HepG2 (cell line): Measurements from ENCODE around the gene SAPCD2. TPM values are rescaled to one million over a fixed set of nuclear protein-coding genes. Genes with fewer than 3 reads are reported as not detected.

Source experiments
- ASH2L ChIP-seq: fragments of 300-600, 200-600 bp; sonication (generic); IDR thresholded peaks from 2 replicates; pipeline ENCODE4 v1.7.0; 2017; ENCODE audit warnings: low read depth, mild to moderate bottlenecking, moderate library complexity, mixed read lengths, low read length; ENCODE audit not compliant: insufficient read length
- BORCS8-MEF2B ChIP-seq: sonication (generic); formaldehyde crosslinking; IDR thresholded peaks from 2 replicates; pipeline ENCODE4 v1.8.0; 2022; ENCODE audit warnings: mild to moderate bottlenecking, missing genetic modification reagents
- CCAR2 ChIP-seq: fragments of 200-400 bp; formaldehyde crosslinking; optimal IDR thresholded peaks from 2 replicates; pipeline ENCODE3; 2018; ENCODE audit warnings: low read depth, mild to moderate bottlenecking, low read length, moderate library complexity
- KLF16 ChIP-seq, 2 experiments: sonication (generic) in 1 of 2; formaldehyde crosslinking in 1 of 2; IDR thresholded peaks; 2 replicates each; pipeline versions ENCODE4 v1.6.1 to v1.8.0; 2016 to 2023; ENCODE audit warnings: missing genetic modification reagents in 2 of 2, missing compliant biosample characterization in 1 of 2
- NKX3-1 ChIP-seq: sonication (generic); formaldehyde crosslinking; IDR thresholded peaks from 2 replicates; pipeline ENCODE4 v1.5.0; 2020; ENCODE audit warnings: missing genetic modification reagents
- PPARG ChIP-seq: conservative IDR thresholded peaks from 2 replicates; pipeline ENCODE4 v1.6.1; 2016; ENCODE audit warnings: missing biosample characterization, missing genetic modification reagents
- REPIN1 ChIP-seq: sonication (generic); formaldehyde crosslinking; IDR thresholded peaks from 2 replicates; pipeline ENCODE4 v1.8.0; 2022; ENCODE audit warnings: missing genetic modification reagents, low read depth, mild to moderate bottlenecking, borderline replicate concordance
- SSRP1 ChIP-seq: IDR thresholded peaks from 2 replicates; pipeline ENCODE4 v1.6.1; 2016; ENCODE audit warnings: control low read depth
- YEATS4 ChIP-seq: sonication (generic); formaldehyde crosslinking; IDR thresholded peaks from 2 replicates; pipeline ENCODE4 v1.4.0; 2020; ENCODE audit warnings: missing genetic modification reagents, borderline replicate concordance
- ZNF296 ChIP-seq: sonication (generic); formaldehyde crosslinking; conservative IDR thresholded peaks from 2 replicates; pipeline ENCODE4 v1.5.0; 2020; ENCODE audit warnings: mild to moderate bottlenecking, missing genetic modification reagents
- ZNF333 ChIP-seq: sonication (generic); formaldehyde crosslinking; IDR thresholded peaks from 2 replicates; pipeline ENCODE4 v1.4.0; 2020; ENCODE audit warnings: mild to moderate bottlenecking, missing genetic modification reagents, borderline replicate concordance
- ZNF446 ChIP-seq: sonication (generic); formaldehyde crosslinking; IDR thresholded peaks from 2 replicates; pipeline ENCODE4 v1.5.0; 2020; ENCODE audit warnings: mild to moderate bottlenecking, missing genetic modification reagents
- ZNF782 ChIP-seq: sonication (generic); formaldehyde crosslinking; IDR thresholded peaks from 2 replicates; pipeline ENCODE4 v1.4.0; 2020; ENCODE audit warnings: missing genetic modification reagents, mild to moderate bottlenecking, borderline replicate concordance
- ZNF839 ChIP-seq: sonication (generic); formaldehyde crosslinking; IDR thresholded peaks from 2 replicates; pipeline ENCODE4 v1.4.0; 2020; ENCODE audit warnings: missing genetic modification reagents, mild to moderate bottlenecking, borderline replicate concordance
- polyA plus RNA-seq, 8 experiments: library from polyadenylated mRNA; depleted of rRNA in 3 of 8; stranded (reverse) in 7 of 8; unstranded in 1 of 8; fragments of >200 nt; fragmentation: Illumina TruSeq in 4 of 8; extraction: Trizol in 4 of 8; gene quantifications; 2 replicates each; pipeline versions ENCODE4 v1.2.1 to v1.2.3, GENCODE V29; 2011 to 2016; ENCODE audit warnings: low read depth in 4 of 8, missing spikeins in 1 of 8, mixed read lengths in 1 of 8; ENCODE audit not compliant: insufficient read depth in 1 of 8
- total RNA-seq, 5 experiments: library from RNA; depleted of rRNA; stranded (reverse); fragments of >200 nt; fragmentation: Illumina TruSeq; extraction: Trizol; gene quantifications; 2 replicates each; pipeline ENCODE4 v1.2.3, GENCODE V29; 2016; ENCODE audit warnings: low read depth in 1 of 5
- TF ChIP-seq, protein P1 (sequence below): IDR thresholded peaks from 2 replicates; pipeline ENCODE4 v1.6.1; 2018; ENCODE audit warnings: missing genetic modification reagents, mild to moderate bottlenecking, missing compliant biosample characterization
- TF ChIP-seq, protein P2 (sequence below): sonication (generic); formaldehyde crosslinking; IDR thresholded peaks from 2 replicates; pipeline ENCODE4 v1.8.1; 2023; ENCODE audit warnings: mild to moderate bottlenecking, moderate library complexity, missing genetic modification reagents
- TF ChIP-seq, protein P3 (sequence below): sonication (generic); formaldehyde crosslinking; IDR thresholded peaks from 2 replicates; pipeline ENCODE4 v1.8.1; 2023; ENCODE audit warnings: mild to moderate bottlenecking, inconsistent platforms, moderate library complexity, missing genetic modification reagents, borderline replicate concordance
- TF ChIP-seq, protein P4 (sequence below): sonication (generic); formaldehyde crosslinking; IDR thresholded peaks from 2 replicates; pipeline ENCODE4 v1.8.0; 2023; ENCODE audit warnings: mild to moderate bottlenecking, missing genetic modification reagents
- TF ChIP-seq, protein P5 (sequence below): IDR thresholded peaks from 2 replicates; pipeline ENCODE4 v1.6.1; 2012; ENCODE audit warnings: inconsistent platforms
- TF ChIP-seq, protein P6 (sequence below): sonication (generic); formaldehyde crosslinking; IDR thresholded peaks from 2 replicates; pipeline ENCODE4 v1.4.0; 2020; ENCODE audit warnings: missing genetic modification reagents
- TF ChIP-seq, protein P7 (sequence below): sonication (generic); formaldehyde crosslinking; IDR thresholded peaks from 2 replicates; pipeline ENCODE4 v1.8.0; 2022; ENCODE audit warnings: missing genetic modification reagents, mild to moderate bottlenecking, inconsistent platforms, borderline replicate concordance

The SAPCD2 gene
- total and polyA plus RNA-seq, 2 of the 13 experiments (the other 11 are each of a cell fraction or from before 2014, with no cell fraction given), result 21.9 to 42.8 TPM

DNA sequence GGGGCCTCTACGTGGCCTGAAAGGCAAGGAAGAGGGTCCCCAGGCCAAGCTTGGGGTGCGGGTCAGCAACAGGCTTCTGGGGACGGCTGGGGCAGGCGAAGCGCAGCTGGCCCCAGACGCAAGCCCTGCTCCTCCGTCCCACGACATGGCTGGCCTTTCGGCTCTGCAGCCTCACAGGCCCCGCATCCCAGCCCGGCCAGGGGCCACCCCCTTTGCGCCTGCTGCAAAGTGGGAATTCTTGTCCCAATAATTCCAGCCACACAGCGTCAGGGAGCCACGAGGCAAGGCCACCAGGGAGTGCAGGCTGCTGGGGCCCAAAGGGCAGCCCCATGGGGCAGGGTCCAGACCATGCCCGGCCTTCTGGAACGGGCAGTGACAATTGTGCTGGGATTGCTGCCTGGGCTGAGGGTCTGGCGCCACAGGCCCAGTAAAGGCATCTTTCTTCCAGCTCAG lies 15.4 kb downstream of the SAPCD2 start (continued):
- TF ChIP-seq, protein P1, sequence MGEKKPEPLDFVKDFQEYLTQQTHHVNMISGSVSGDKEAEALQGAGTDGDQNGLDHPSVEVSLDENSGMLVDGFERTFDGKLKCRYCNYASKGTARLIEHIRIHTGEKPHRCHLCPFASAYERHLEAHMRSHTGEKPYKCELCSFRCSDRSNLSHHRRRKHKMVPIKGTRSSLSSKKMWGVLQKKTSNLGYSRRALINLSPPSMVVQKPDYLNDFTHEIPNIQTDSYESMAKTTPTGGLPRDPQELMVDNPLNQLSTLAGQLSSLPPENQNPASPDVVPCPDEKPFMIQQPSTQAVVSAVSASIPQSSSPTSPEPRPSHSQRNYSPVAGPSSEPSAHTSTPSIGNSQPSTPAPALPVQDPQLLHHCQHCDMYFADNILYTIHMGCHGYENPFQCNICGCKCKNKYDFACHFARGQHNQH (CRISPR knock-in tag), result no peak
- TF ChIP-seq, protein P2, sequence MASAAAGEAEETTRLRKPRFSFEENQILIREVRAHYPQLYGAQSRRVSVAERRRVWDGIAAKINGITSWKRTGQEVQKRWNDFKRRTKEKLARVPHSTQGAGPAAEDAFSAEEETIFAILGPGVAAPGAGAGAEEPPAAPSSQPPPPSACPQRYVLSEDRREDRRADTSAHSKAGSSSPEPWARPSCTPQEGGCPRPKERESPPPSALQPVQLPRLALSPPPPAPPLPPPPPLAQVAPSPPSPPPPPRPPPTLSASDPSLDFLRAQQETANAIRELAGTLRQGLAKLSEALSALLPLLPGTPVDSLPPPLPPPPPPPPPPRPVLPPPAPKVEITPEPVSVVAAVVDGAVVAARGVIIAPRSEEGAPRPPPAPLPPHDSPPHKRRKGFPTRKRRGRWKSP (CRISPR knock-in tag), result no peak
- no peak for TF ChIP-seq CCAR2
- TF ChIP-seq REPIN1 (CRISPR knock-in tag), result 0 out of 2 replicates have a peak, but pooled peaks have one; percentile 8
- peak; percentile 51; the same call in 1 of the 2 replicates for TF ChIP-seq ZNF333 (CRISPR knock-in tag)
- TF ChIP-seq NKX3-1 (CRISPR knock-in tag), result 0 out of 2 replicates have a peak, but pooled peaks have one; percentile 57
- TF ChIP-seq YEATS4 (CRISPR knock-in tag), result peak; percentile 18; the same call in 1 of the 2 replicates
- TF ChIP-seq, protein P3, sequence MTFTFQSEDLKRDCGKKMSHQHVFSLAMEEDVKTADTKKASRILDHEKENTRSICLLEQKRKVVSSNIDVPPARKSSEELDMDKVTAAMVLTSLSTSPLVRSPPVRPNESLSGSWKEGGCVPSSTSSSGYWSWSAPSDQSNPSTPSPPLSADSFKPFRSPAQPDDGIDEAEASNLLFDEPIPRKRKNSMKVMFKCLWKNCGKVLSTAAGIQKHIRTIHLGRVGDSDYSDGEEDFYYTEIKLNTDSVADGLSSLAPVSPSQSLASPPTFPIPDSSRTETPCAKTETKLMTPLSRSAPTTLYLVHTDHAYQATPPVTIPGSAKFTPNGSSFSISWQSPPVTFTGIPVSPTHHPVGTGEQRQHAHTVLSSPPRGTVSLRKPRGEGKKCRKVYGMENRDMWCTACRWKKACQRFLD (CRISPR knock-in tag), result no peak
- 0 out of 2 replicates have a peak, but pooled peaks have one; percentile 3 for TF ChIP-seq BORCS8-MEF2B (CRISPR knock-in tag)
- TF ChIP-seq, protein P4, sequence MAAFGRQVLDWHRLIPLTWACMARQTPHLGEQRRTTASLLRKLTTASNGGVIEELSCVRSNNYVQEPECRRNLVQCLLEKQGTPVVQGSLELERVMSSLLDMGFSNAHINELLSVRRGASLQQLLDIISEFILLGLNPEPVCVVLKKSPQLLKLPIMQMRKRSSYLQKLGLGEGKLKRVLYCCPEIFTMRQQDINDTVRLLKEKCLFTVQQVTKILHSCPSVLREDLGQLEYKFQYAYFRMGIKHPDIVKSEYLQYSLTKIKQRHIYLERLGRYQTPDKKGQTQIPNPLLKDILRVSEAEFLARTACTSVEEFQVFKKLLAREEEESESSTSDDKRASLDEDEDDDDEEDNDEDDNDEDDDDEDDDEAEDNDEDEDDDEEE (CRISPR knock-in tag), result no peak
- TF ChIP-seq, protein P5, sequence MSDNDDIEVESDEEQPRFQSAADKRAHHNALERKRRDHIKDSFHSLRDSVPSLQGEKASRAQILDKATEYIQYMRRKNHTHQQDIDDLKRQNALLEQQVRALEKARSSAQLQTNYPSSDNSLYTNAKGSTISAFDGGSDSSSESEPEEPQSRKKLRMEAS, result peak; percentile 80
- TF ChIP-seq, protein P6, sequence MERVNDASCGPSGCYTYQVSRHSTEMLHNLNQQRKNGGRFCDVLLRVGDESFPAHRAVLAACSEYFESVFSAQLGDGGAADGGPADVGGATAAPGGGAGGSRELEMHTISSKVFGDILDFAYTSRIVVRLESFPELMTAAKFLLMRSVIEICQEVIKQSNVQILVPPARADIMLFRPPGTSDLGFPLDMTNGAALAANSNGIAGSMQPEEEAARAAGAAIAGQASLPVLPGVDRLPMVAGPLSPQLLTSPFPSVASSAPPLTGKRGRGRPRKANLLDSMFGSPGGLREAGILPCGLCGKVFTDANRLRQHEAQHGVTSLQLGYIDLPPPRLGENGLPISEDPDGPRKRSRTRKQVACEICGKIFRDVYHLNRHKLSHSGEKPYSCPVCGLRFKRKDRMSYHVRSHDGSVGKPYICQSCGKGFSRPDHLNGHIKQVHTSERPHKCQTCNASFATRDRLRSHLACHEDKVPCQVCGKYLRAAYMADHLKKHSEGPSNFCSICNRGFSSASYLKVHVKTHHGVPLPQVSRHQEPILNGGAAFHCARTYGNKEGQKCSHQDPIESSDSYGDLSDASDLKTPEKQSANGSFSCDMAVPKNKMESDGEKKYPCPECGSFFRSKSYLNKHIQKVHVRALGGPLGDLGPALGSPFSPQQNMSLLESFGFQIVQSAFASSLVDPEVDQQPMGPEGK, result peak; percentile 66
- TF ChIP-seq ASH2L, result peak; percentile 36
- TF ChIP-seq SSRP1 (CRISPR knock-in tag), result no peak
- TF ChIP-seq ZNF296, result peak; percentile 4; the same call in 1 of the 2 replicates
- TF ChIP-seq ZNF839 (CRISPR knock-in tag), result no peak
- peak; percentile 57; the same call in 1 of the 2 replicates for TF ChIP-seq ZNF446
- 0 out of 2 replicates have a peak, but pooled peaks have one; percentile 28 for TF ChIP-seq ZNF782 (CRISPR knock-in tag)
- TF ChIP-seq KLF16 (CRISPR knock-in tag; IDR thresholded peaks at IDR 0.05), result 0 out of 4 replicates have a peak, but pooled peaks of 1 of the 2 experiments have one; percentile 12
- TF ChIP-seq PPARG, result 0 out of 2 replicates have a peak, but pooled peaks have one; percentile 15
- TF ChIP-seq, protein P7, sequence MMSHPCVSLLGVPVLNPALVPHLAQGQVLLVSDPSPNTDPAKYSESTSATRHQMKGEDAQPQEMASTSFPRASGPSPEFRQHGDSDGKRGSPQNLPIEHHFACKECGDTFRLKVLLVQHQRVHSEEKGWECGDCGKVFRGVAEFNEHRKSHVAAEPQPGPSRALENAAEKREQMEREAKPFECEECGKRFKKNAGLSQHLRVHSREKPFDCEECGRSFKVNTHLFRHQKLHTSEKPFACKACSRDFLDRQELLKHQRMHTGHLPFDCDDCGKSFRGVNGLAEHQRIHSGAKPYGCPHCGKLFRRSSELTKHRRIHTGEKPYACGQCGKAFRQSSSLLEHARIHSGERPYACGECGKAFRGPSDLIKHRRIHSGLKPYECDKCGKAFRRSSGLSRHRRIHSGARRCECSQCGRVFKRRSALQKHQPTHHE (CRISPR knock-in tag), result 0 out of 2 replicates have a peak, but pooled peaks have one; percentile 9
